WTC11 (cell line): ENCODE data around the gene PGGT1B. TPM values are rescaled to one million over a fixed set of nuclear protein-coding genes. Genes with fewer than 3 reads are reported as not detected.

Source experiments
- ATF3 ChIP-seq: sonication (generic); formaldehyde crosslinking; conservative IDR thresholded peaks from 2 replicates; pipeline ENCODE4 v1.8.1; 2022; ENCODE audit warnings: mild to moderate bottlenecking, missing genetic modification reagents
- ELF4 ChIP-seq: sonication (generic); formaldehyde crosslinking; IDR thresholded peaks from 2 replicates; pipeline ENCODE4 v1.8.1; 2022; ENCODE audit warnings: low read depth, mild to moderate bottlenecking, moderate library complexity, missing genetic modification reagents
- ERG ChIP-seq: fragments of 250-450 bp; sonication (Bioruptor Pico); IDR thresholded peaks from 2 replicates; pipeline ENCODE4 v1.8.0; 2021; ENCODE audit warnings: mild to moderate bottlenecking
- ETV6 ChIP-seq: sonication (generic); formaldehyde crosslinking; IDR thresholded peaks from 2 replicates; pipeline ENCODE4 v1.8.1; 2022; ENCODE audit warnings: mild to moderate bottlenecking, missing genetic modification reagents
- FOXK1 ChIP-seq: sonication (generic); formaldehyde crosslinking; IDR thresholded peaks from 2 replicates; pipeline ENCODE4 v1.8.0; 2022; ENCODE audit warnings: mild to moderate bottlenecking, moderate library complexity, missing genetic modification reagents
- GABPB1 ChIP-seq: sonication (generic); formaldehyde crosslinking; IDR thresholded peaks from 2 replicates; pipeline ENCODE4 v1.8.1; 2023; ENCODE audit warnings: mild to moderate bottlenecking, missing genetic modification reagents
- GTF2I ChIP-seq: fragments of 250-450 bp; sonication (Bioruptor Pico); conservative IDR thresholded peaks from 2 replicates; pipeline ENCODE4 v1.4.0; 2021; ENCODE audit warnings: mild to moderate bottlenecking
- JAZF1 ChIP-seq: fragments of 250-450 bp; sonication (Bioruptor Pico); IDR thresholded peaks from 2 replicates; pipeline ENCODE4 v1.9.0; 2021; ENCODE audit warnings: moderate library complexity, mild to moderate bottlenecking, inconsistent platforms
- JUN ChIP-seq: sonication (generic); formaldehyde crosslinking; IDR thresholded peaks from 2 replicates; pipeline ENCODE4 v1.8.0; 2023; ENCODE audit warnings: mild to moderate bottlenecking, missing genetic modification reagents
- MAX ChIP-seq: sonication (generic); formaldehyde crosslinking; IDR thresholded peaks from 2 replicates; pipeline ENCODE4 v1.8.0; 2022; ENCODE audit warnings: mild to moderate bottlenecking, missing genetic modification reagents
- MXD4 ChIP-seq: fragments of 250-450 bp; sonication (Bioruptor Pico); IDR thresholded peaks from 2 replicates; pipeline ENCODE4 v1.8.0; 2021; ENCODE audit warnings: mild to moderate bottlenecking, moderate library complexity, borderline replicate concordance
- NFATC4 ChIP-seq: fragments of 250-450 bp; sonication (Bioruptor Pico); IDR thresholded peaks from 2 replicates; pipeline ENCODE4 v1.9.0; 2021; ENCODE audit warnings: mild to moderate bottlenecking
- NFE2L1 ChIP-seq: sonication (generic); formaldehyde crosslinking; IDR thresholded peaks from 2 replicates; pipeline ENCODE4 v1.8.1; 2023; ENCODE audit warnings: missing genetic modification reagents
- NR1H2 ChIP-seq: sonication (generic); formaldehyde crosslinking; IDR thresholded peaks from 2 replicates; pipeline ENCODE4 v1.9.0; 2021; ENCODE audit warnings: mild to moderate bottlenecking, moderate library complexity, missing genetic modification reagents
- NR2C2 ChIP-seq: sonication (generic); formaldehyde crosslinking; IDR thresholded peaks from 2 replicates; pipeline ENCODE4 v1.8.0; 2022; ENCODE audit warnings: mild to moderate bottlenecking, missing genetic modification reagents
- NR3C1 ChIP-seq: sonication (generic); formaldehyde crosslinking; conservative IDR thresholded peaks from 2 replicates; pipeline ENCODE4 v1.8.1; 2023; ENCODE audit warnings: low read depth, mild to moderate bottlenecking, missing genetic modification reagents
- OVOL2 ChIP-seq: fragments of 250-450 bp; sonication (Bioruptor Pico); IDR thresholded peaks from 2 replicates; pipeline ENCODE4 v1.9.0; 2021; ENCODE audit warnings: mild to moderate bottlenecking, borderline replicate concordance
- PRRX2 ChIP-seq: fragments of 250-450 bp; sonication (Bioruptor Pico); IDR thresholded peaks from 2 replicates; pipeline ENCODE4 v1.8.0; 2021; ENCODE audit warnings: mild to moderate bottlenecking
- RORB ChIP-seq: fragments of 250-450 bp; sonication (Bioruptor Pico); IDR thresholded peaks from 2 replicates; pipeline ENCODE4 v1.9.0; 2021; ENCODE audit warnings: mild to moderate bottlenecking
- SOX15 ChIP-seq: fragments of 250-450 bp; sonication (Bioruptor Pico); IDR thresholded peaks from 2 replicates; pipeline ENCODE4 v1.9.0; 2021; ENCODE audit warnings: mild to moderate bottlenecking
- TCF7 ChIP-seq: sonication (generic); formaldehyde crosslinking; IDR thresholded peaks from 2 replicates; pipeline ENCODE4 v1.8.0; 2022; ENCODE audit warnings: mild to moderate bottlenecking, low read depth, missing genetic modification reagents, moderate library complexity
- TEAD1 ChIP-seq: sonication (generic); formaldehyde crosslinking; IDR thresholded peaks from 2 replicates; pipeline ENCODE4 v1.8.0; 2022; ENCODE audit warnings: mild to moderate bottlenecking, missing genetic modification reagents
- ZNF121 ChIP-seq: sonication (generic); formaldehyde crosslinking; IDR thresholded peaks from 2 replicates; pipeline ENCODE4 v1.8.0; 2023; ENCODE audit warnings: missing genetic modification reagents
- ZNF219 ChIP-seq: sonication (generic); formaldehyde crosslinking; IDR thresholded peaks from 2 replicates; pipeline ENCODE4 v1.8.0; 2023; ENCODE audit warnings: missing genetic modification reagents, mild to moderate bottlenecking, borderline replicate concordance
- ZNF263 ChIP-seq: sonication (generic); formaldehyde crosslinking; IDR thresholded peaks from 2 replicates; pipeline ENCODE4 v1.8.1; 2022; ENCODE audit warnings: low read depth, mild to moderate bottlenecking, moderate library complexity, missing genetic modification reagents
- ZNF317 ChIP-seq: sonication (generic); formaldehyde crosslinking; IDR thresholded peaks from 2 replicates; pipeline ENCODE4 v1.8.1; 2023; ENCODE audit warnings: low read depth, mild to moderate bottlenecking, moderate library complexity, missing genetic modification reagents, borderline replicate concordance
- ZNF671 ChIP-seq: fragments of 250-450 bp; sonication (Bioruptor Pico); IDR thresholded peaks from 2 replicates; pipeline ENCODE4 v1.8.0; 2021; ENCODE audit warnings: mild to moderate bottlenecking
- ZSCAN18 ChIP-seq: fragments of 250-450 bp; sonication (Bioruptor Pico); IDR thresholded peaks from 2 replicates; pipeline ENCODE4 v2.1.2; 2022; ENCODE audit warnings: mild to moderate bottlenecking, moderate library complexity
- total RNA-seq: library from RNA; stranded (reverse); gene quantifications from 3 replicates; pipeline ENCODE4 v1.2.3, GENCODE V29; 2021
- TF ChIP-seq, protein P1 (sequence below): fragments of 200-600 bp; IDR thresholded peaks from 2 replicates; pipeline ENCODE4 v1.8.0; 2022; ENCODE audit warnings: antibody characterized with exemption
- TF ChIP-seq, protein P2 (sequence below): fragments of 250-450 bp; sonication (Bioruptor Pico); IDR thresholded peaks from 2 replicates; pipeline ENCODE4 v1.9.0; 2021; ENCODE audit warnings: mild to moderate bottlenecking
- TF ChIP-seq, protein P3 (sequence below): sonication (generic); formaldehyde crosslinking; IDR thresholded peaks from 2 replicates; pipeline ENCODE4 v1.8.0; 2022; ENCODE audit warnings: missing genetic modification reagents

The PGGT1B gene
- total RNA-seq, 1 experiment from 2014 or later, result 43.0 TPM

DNA sequence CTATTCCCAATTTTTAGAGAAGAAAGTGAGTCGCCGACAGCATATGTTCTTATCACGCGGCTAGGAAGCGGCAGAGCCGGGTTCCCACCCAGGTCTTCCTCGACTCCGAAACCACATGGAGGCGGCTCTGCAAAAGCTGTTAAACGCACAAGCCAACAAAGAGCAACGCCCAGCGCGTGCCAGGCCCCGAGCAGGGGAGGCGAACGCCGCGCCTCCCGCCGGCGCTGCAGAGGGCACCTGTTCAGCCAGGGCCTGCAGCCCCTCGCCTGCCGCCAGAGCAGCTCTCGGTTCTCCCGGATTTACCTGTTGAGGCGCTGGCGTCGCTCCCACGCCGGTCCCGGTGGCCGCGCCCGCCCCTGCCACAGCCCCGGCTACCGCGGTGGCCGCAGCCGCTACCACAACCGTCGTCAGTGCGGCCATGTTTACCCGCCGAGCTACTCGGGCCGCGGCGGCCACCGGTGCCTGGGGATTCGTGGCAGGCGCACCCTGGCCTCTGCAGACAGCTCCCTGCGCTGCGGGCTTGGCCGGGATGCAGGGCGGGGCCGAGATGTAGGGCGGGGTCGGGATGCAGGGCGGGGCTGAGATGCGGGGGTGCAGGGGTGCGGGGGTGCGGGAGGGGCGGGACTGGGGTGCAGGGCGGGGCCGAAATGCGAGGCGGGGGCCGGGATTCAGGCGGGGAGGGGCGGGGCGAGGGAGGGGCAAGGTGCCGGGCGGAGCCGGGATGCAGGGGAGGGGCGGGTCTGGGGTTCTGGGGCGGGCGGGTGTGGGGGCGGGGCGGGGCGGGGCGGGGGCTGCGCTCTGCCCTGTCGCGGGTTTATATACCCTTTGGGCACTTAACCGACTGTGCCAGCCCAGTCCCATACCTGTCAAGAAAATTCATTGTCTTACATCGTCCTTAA, 33.7 kb upstream of the PGGT1B start, which contains the start of gene CCDC112 (continued):
- TF ChIP-seq, protein P1, sequence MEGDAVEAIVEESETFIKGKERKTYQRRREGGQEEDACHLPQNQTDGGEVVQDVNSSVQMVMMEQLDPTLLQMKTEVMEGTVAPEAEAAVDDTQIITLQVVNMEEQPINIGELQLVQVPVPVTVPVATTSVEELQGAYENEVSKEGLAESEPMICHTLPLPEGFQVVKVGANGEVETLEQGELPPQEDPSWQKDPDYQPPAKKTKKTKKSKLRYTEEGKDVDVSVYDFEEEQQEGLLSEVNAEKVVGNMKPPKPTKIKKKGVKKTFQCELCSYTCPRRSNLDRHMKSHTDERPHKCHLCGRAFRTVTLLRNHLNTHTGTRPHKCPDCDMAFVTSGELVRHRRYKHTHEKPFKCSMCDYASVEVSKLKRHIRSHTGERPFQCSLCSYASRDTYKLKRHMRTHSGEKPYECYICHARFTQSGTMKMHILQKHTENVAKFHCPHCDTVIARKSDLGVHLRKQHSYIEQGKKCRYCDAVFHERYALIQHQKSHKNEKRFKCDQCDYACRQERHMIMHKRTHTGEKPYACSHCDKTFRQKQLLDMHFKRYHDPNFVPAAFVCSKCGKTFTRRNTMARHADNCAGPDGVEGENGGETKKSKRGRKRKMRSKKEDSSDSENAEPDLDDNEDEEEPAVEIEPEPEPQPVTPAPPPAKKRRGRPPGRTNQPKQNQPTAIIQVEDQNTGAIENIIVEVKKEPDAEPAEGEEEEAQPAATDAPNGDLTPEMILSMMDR, result no peak
- 0 out of 2 replicates have a peak, but pooled peaks have one; percentile 49 for TF ChIP-seq NFE2L1
- no peak for TF ChIP-seq RORB (CRISPR knock-in tag)
- TF ChIP-seq, protein P2, sequence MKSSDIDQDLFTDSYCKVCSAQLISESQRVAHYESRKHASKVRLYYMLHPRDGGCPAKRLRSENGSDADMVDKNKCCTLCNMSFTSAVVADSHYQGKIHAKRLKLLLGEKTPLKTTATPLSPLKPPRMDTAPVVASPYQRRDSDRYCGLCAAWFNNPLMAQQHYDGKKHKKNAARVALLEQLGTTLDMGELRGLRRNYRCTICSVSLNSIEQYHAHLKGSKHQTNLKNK, result no peak
- TF ChIP-seq MXD4, result no peak
- TF ChIP-seq SOX15 (CRISPR knock-in tag), result no peak
- no peak for TF ChIP-seq ERG (CRISPR knock-in tag)
- TF ChIP-seq ATF3, result peak; percentile 50; the same call in 1 of the 2 replicates
- TF ChIP-seq ELF4 (CRISPR knock-in tag), result no peak; the same call in 1 of the 2 replicates
- no peak for TF ChIP-seq NR3C1 (CRISPR knock-in tag)
- no peak for TF ChIP-seq GTF2I (CRISPR knock-in tag)
- TF ChIP-seq TEAD1, result peak; percentile 74; the same call in 1 of the 2 replicates
- TF ChIP-seq FOXK1, result peak; percentile 93
- peak; percentile 86 for TF ChIP-seq JUN
- no peak for TF ChIP-seq ZNF671 (CRISPR knock-in tag)
- no peak for TF ChIP-seq JAZF1 (CRISPR knock-in tag)
- no peak for TF ChIP-seq PRRX2 (CRISPR knock-in tag)
- TF ChIP-seq, protein P3, sequence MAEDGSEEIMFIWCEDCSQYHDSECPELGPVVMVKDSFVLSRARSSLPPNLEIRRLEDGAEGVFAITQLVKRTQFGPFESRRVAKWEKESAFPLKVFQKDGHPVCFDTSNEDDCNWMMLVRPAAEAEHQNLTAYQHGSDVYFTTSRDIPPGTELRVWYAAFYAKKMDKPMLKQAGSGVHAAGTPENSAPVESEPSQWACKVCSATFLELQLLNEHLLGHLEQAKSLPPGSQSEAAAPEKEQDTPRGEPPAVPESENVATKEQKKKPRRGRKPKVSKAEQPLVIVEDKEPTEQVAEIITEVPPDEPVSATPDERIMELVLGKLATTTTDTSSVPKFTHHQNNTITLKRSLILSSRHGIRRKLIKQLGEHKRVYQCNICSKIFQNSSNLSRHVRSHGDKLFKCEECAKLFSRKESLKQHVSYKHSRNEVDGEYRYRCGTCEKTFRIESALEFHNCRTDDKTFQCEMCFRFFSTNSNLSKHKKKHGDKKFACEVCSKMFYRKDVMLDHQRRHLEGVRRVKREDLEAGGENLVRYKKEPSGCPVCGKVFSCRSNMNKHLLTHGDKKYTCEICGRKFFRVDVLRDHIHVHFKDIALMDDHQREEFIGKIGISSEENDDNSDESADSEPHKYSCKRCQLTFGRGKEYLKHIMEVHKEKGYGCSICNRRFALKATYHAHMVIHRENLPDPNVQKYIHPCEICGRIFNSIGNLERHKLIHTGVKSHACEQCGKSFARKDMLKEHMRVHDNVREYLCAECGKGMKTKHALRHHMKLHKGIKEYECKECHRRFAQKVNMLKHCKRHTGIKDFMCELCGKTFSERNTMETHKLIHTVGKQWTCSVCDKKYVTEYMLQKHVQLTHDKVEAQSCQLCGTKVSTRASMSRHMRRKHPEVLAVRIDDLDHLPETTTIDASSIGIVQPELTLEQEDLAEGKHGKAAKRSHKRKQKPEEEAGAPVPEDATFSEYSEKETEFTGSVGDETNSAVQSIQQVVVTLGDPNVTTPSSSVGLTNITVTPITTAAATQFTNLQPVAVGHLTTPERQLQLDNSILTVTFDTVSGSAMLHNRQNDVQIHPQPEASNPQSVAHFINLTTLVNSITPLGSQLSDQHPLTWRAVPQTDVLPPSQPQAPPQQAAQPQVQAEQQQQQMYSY, result peak; percentile 41; the same call in 1 of the 2 replicates
- no peak for TF ChIP-seq ZSCAN18 (CRISPR knock-in tag)
- 0 out of 2 replicates have a peak, but pooled peaks have one; percentile 28 for TF ChIP-seq NR2C2 (CRISPR knock-in tag)
- no peak for TF ChIP-seq NFATC4
- TF ChIP-seq NR1H2 (CRISPR knock-in tag), result no peak
- TF ChIP-seq GABPB1 (CRISPR knock-in tag), result no peak
- TF ChIP-seq ZNF121, result peak; percentile 86
- peak; percentile 71; the same call in 1 of the 2 replicates for TF ChIP-seq TCF7 (CRISPR knock-in tag)
- no peak for TF ChIP-seq OVOL2 (CRISPR knock-in tag)
- TF ChIP-seq ZNF317 (CRISPR knock-in tag), result peak; percentile 59; the same call in 1 of the 2 replicates
- TF ChIP-seq ETV6 (CRISPR knock-in tag), result peak; percentile 62
- TF ChIP-seq ZNF263, result no peak
- TF ChIP-seq MAX (CRISPR knock-in tag), result peak; percentile 93
- TF ChIP-seq ZNF219 (CRISPR knock-in tag), result no peak
